ENCODE results near the gene GBE1.

DNA sequence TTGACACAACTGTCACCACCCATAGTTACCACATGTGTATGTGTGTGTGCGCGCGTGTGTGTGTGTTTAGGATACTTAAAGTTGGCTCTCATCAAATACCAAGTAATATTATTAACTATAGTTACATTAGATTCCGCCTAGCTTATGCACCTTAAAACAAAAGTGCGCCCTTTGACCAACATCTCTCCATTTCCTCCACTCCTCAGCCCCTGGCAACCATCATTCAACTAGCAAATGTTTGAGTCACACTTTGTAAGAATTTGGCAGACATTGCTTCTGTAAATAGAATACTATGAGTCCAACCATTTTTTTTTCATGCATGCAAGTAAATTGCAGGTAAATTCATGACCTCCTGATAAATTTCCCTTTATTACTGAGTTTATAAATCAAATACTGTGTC, 169.3 kb downstream of the GBE1 start:
- TF ChIP-seq, protein P1, sequence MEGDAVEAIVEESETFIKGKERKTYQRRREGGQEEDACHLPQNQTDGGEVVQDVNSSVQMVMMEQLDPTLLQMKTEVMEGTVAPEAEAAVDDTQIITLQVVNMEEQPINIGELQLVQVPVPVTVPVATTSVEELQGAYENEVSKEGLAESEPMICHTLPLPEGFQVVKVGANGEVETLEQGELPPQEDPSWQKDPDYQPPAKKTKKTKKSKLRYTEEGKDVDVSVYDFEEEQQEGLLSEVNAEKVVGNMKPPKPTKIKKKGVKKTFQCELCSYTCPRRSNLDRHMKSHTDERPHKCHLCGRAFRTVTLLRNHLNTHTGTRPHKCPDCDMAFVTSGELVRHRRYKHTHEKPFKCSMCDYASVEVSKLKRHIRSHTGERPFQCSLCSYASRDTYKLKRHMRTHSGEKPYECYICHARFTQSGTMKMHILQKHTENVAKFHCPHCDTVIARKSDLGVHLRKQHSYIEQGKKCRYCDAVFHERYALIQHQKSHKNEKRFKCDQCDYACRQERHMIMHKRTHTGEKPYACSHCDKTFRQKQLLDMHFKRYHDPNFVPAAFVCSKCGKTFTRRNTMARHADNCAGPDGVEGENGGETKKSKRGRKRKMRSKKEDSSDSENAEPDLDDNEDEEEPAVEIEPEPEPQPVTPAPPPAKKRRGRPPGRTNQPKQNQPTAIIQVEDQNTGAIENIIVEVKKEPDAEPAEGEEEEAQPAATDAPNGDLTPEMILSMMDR (conservative IDR thresholded peaks at IDR 0.05 in 1 of 2, IDR thresholded peaks at IDR 0.05 in 1 of 2; ENCODE audit: low read depth in 1 of 2, low read length in 2 of 2), result no peak
- no peak for TF ChIP-seq EZH2 (IDR thresholded peaks at IDR 0.05; ENCODE audit: low read length, missing control alignments)
